Calu3 (cell line): Measurements from ENCODE around the gene KSR2. TPM values are rescaled to one million over a fixed set of nuclear protein-coding genes. Genes with fewer than 3 reads are reported as not detected.

Experiments used
- BruUV-seq: library from RNA; stranded (reverse); fragments of 400-500 nt; replicated peaks from 2 replicates; lab custom pipeline; 2021; lab: Mats Ljungman, UMichigan
- CTCF ChIA-PET: fragments of 300-600 bp; sonication (Branson Sonifier 250); formaldehyde crosslinking; loops from one replicate; lab custom pipeline; 2022; ENCODE audit warnings: antibody characterized with exemption; lab: Charles Lee
- DNase-seq: peaks from one replicate; pipeline ENCODE4 v3.0.0; 2022
- H3K27ac Mint-ChIP-seq: one replicate; pipeline ENCODE4 v1.8.0; 2022; ENCODE audit warnings: mixed read lengths; ENCODE audit not compliant: unreplicated experiment
- H3K27me3 Mint-ChIP-seq: one replicate; pipeline ENCODE4 v1.8.0; 2022; ENCODE audit warnings: mixed read lengths; ENCODE audit not compliant: unreplicated experiment
- H3K36me3 Mint-ChIP-seq: one replicate; pipeline ENCODE4 v1.8.0; 2022; ENCODE audit warnings: mild to moderate bottlenecking, moderate library complexity, mixed read lengths; ENCODE audit not compliant: insufficient read depth, unreplicated experiment
- H3K4me1 Mint-ChIP-seq: one replicate; pipeline ENCODE4 v1.8.0; 2022; ENCODE audit warnings: mild to moderate bottlenecking, low read depth, mixed read lengths; ENCODE audit not compliant: unreplicated experiment
- H3K4me3 Mint-ChIP-seq: one replicate; pipeline ENCODE4 v1.8.0; 2022; ENCODE audit warnings: mild to moderate bottlenecking, low read depth, moderate library complexity, mixed read lengths; ENCODE audit not compliant: unreplicated experiment
- H3K9me3 Mint-ChIP-seq: one replicate; pipeline ENCODE4 v1.8.0; 2022; ENCODE audit warnings: low read depth, mixed read lengths; ENCODE audit not compliant: unreplicated experiment
- intact Hi-C: fragments of 100-400 bp; cut with micrococcal nuclease; formaldehyde crosslinking; loops from one replicate; pipeline ENCODE4 v1.10.0; 2022; ENCODE audit not compliant: unreplicated experiment
- total RNA-seq: library from RNA; stranded (reverse); gene quantifications from 2 replicates; pipeline ENCODE4 v1.2.3, GENCODE V29; 2022
- TF ChIP-seq, protein P1 (sequence below): fragments of 200-600 bp; IDR thresholded peaks from one replicate; pipeline ENCODE4 v1.8.0; 2022; ENCODE audit warnings: antibody characterized with exemption; ENCODE audit not compliant: unreplicated experiment

KSR2 gene
- total RNA-seq, 1 experiment from 2014 or later, result 1.9 TPM

GRCh38 chr12:117522559-117522958, 446.2 kb downstream of the KSR2 start:
- Mint-ChIP-seq H3K27me3 (peaks cover 44% of the 10 kb centered on the region), H3K4me1 (peaks cover 7% of the 10 kb centered on the region), H3K4me3 (no peak overlapping the region), H3K36me3 (no peaks in the 10 kb centered on the region), H3K27ac (no peak overlapping the region), H3K9me3 (no peaks in the 10 kb centered on the region)
- no TSS peak for BruUV-seq
- no peak for DNase-seq
- TF ChIP-seq, protein P1, sequence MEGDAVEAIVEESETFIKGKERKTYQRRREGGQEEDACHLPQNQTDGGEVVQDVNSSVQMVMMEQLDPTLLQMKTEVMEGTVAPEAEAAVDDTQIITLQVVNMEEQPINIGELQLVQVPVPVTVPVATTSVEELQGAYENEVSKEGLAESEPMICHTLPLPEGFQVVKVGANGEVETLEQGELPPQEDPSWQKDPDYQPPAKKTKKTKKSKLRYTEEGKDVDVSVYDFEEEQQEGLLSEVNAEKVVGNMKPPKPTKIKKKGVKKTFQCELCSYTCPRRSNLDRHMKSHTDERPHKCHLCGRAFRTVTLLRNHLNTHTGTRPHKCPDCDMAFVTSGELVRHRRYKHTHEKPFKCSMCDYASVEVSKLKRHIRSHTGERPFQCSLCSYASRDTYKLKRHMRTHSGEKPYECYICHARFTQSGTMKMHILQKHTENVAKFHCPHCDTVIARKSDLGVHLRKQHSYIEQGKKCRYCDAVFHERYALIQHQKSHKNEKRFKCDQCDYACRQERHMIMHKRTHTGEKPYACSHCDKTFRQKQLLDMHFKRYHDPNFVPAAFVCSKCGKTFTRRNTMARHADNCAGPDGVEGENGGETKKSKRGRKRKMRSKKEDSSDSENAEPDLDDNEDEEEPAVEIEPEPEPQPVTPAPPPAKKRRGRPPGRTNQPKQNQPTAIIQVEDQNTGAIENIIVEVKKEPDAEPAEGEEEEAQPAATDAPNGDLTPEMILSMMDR, result no peak
- intact Hi-C loops, result no loop called here
- CTCF ChIA-PET, result no interaction called here

GRCh38 chr12:117521867-117522266, 446.9 kb downstream of the KSR2 start:
- H3K27ac Mint-ChIP-seq, result no peak overlapping the region
- intact Hi-C loops, result no loop called here
- CTCF ChIA-PET, result interaction anchor here (0.5 kb wide), 1 partner anchor 42 kb away, joined by 4 read pairs; no protein-coding TSS in a partner anchor
- no peaks in the 10 kb centered on the region for H3K9me3 Mint-ChIP-seq
- peaks cover 37% of the 10 kb centered on the region for H3K27me3 Mint-ChIP-seq
- no TSS peak for BruUV-seq
- no peak for DNase-seq
- no peaks in the 10 kb centered on the region for H3K36me3 Mint-ChIP-seq
- no peak overlapping the region for H3K4me3 Mint-ChIP-seq
- TF ChIP-seq, protein P1, result no peak
- H3K4me1 Mint-ChIP-seq, result peaks cover 7% of the 10 kb centered on the region

- CTCF ChIA-PET, result no interaction called here
- TF ChIP-seq, protein P1, result no peak
- no peak overlapping the region for H3K27ac Mint-ChIP-seq
Measured at GRCh38 chr12:117521346-117521745, 447.4 kb downstream of the KSR2 start.

DNA sequence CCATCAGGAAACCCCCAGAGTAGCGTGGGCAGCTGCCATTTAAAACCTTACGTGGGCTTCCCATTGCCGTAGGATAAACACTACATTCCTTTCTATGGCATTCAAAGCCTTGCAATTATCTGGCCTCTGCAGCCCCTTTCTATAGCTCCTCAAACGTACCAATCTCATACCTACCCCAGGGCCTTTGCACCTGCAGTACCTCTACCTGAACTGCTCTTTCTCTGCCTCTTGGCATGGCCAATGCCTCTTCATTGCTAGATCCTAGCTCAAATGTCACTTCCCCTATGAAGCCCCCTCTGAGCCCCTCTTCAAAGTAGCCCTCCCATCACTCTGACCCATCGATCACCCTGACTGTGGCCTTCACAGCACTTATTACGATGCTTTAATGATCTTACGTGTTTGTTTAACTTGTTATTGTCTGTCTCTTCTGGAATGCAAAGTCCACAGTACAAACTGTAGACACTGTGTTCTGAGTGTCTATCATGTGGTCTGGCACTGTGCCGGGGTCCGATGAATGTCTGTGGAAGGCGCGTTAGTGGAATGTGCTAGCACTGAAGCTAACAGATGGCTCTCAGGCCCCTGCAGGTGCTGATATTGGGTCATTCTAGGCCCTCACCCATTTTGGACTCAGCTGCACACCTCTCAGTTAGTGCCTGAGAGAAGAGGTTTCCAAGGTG, 450.1 kb downstream of the KSR2 start:
- TF ChIP-seq, protein P1, result no peak
- Mint-ChIP-seq H3K4me3 (no peak overlapping the region), H3K4me1 (peaks cover 7% of the 10 kb centered on the region), H3K9me3 (no peaks in the 10 kb centered on the region), H3K36me3 (no peaks in the 10 kb centered on the region), H3K27me3 (peaks cover 58% of the 10 kb centered on the region), H3K27ac (no peak overlapping the region)
- no TSS peak for BruUV-seq
- intact Hi-C loops, result no loop called here
- CTCF ChIA-PET, result no interaction called here
- DNase-seq, result peak; percentile 19

More at GRCh38 chr12:117521346-117521745, 447.4 kb downstream of the KSR2 start:
- Mint-ChIP-seq H3K4me1 (peaks cover 7% of the 10 kb centered on the region), H3K4me3 (no peak overlapping the region), H3K27me3 (peaks cover 37% of the 10 kb centered on the region), H3K9me3 (no peaks in the 10 kb centered on the region), H3K36me3 (no peaks in the 10 kb centered on the region)
- no peak for DNase-seq
- no TSS peak for BruUV-seq
- intact Hi-C loops, result no loop called here
